GM21515 (cell line): Measurements from ENCODE around the gene TBPL1.

ENCODE experiments used
- ATAC-seq: cut with Tn5 transposase; IDR thresholded peaks from one replicate; pipeline ENCODE4 v1.9.1; 2021; ENCODE audit not compliant: unreplicated experiment

TBPL1 gene

DNA sequence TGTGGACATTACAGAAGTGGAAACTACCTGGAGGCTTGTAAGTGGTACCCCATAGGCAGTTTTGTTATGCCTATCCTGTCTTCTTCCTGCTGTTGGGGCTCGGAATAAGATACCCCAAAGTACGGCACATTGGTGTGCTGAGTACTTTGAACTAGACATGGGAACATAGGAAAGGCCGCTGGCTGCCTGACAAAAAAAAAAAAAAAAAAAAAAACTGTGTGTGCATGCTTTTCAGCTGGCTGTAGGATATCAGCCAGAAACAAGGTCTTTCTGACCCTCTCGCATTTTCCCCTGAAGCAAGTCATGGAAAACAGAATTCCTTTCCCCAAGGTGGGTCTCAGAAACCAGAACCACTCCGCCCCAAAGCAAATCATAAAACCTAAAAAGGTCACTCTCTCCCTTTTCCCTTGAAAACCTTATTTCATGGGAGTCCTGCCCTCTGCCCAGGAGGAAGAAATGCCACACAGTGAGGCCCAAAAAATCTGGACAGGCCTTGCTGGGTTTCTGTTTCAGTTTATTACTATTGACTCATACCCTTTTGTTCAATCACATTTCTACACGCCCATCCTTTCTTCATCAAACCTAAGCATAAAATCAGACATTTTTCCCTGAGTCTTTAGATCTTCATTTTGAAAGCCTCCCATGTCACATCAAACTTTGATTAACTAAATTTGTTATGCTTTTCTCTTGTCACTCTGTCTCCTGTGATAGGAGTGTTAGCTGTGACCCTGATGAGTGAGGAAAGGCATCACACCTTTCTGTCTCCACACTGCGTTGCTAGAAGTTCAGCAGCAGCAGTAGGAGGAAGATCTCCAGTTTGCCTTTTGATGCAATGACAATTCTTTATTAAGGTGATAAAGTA, 82.2 kb downstream of the TBPL1 start:
- ATAC-seq: no peak

DNA sequence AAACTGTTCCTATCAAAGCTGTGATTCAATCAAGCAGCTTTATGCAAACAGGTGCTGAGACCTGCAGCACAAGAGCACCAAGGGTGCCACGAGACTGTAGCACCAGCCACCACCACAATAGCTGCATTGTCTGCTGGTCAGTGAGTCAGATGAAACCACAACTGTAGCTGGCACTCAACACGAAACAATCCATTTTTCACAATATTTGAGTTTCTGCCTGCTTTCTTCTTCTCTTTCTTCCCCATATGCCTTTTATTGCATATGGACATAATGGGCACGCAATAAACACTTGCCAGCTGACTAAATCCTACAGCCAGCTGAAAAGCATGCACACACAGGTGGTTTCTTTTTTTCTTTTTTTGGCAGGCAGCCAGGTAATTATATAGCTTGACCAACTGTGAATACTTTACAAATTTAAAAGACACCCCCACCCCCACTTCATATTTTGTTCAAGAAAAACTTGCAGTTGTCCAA, 82.8 kb downstream of the TBPL1 start:
- ATAC-seq: no peak

DNA sequence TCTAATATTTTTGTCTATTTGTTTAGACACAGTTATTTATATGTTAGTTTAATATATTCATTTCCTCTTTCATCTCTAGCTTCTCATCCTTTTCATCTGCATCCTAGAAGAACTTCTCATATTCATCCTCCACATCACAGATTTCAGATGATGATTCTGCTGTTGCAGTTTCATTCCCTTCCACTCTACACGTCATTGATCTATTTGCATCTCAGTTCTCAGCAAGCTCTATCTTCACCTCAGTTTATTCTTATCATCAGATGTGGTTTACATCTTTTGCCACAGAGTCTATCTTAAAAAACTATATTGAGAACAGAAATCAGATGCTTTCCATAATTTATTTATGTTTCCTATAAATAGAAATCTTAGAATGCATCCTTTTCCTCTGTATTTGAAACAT, 86.1 kb downstream of the TBPL1 start:
- ATAC-seq: no peak
